SU-DHL-6 (cell line): ENCODE results near the gene PAPSS1.

ENCODE experiments used
- EZH2phosphoT487 ChIP-seq: fragments of 200-600 bp; sonication (generic), shearing (Covaris generic); conservative IDR thresholded peaks from 2 replicates; pipeline ENCODE4 v1.6.1; 2018; ENCODE audit warnings: mild to moderate bottlenecking, antibody characterized with exemption, low read length, moderate library complexity, mixed read lengths
- TF ChIP-seq, protein P1 (sequence below): fragments of 200-600 bp; sonication (generic); IDR thresholded peaks from one replicate; pipeline ENCODE4 v1.5.1; 2017; ENCODE audit warnings: antibody characterized with exemption, mild to moderate bottlenecking, low read length, moderate library complexity; ENCODE audit not compliant: insufficient read depth, poor library complexity, severe bottlenecking

DNA sequence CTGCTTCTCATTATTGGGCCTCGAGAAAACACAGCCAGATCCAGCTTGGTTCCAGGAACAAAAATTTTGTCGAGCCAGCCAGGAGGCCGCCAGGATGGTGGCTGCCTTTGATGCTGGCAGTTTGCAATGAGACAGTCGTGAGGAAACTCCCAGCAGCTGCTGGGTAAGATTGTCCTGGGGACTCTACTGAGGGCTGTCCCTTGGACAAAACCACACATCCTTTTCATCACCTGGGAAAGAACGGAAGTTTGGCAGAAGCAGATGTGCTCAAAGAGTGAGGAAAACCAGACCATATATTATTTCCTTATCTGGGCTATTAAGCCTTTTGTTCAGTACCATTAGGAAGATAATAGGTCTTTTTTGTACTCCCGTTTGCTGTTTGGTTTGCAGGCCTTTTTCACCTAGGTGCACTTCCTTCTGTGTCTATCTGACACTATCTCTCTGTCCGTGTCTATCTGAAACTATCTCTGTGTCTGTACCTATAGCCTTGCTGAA, 13.4 kb upstream of the PAPSS1 start:
- TF ChIP-seq, protein P1, sequence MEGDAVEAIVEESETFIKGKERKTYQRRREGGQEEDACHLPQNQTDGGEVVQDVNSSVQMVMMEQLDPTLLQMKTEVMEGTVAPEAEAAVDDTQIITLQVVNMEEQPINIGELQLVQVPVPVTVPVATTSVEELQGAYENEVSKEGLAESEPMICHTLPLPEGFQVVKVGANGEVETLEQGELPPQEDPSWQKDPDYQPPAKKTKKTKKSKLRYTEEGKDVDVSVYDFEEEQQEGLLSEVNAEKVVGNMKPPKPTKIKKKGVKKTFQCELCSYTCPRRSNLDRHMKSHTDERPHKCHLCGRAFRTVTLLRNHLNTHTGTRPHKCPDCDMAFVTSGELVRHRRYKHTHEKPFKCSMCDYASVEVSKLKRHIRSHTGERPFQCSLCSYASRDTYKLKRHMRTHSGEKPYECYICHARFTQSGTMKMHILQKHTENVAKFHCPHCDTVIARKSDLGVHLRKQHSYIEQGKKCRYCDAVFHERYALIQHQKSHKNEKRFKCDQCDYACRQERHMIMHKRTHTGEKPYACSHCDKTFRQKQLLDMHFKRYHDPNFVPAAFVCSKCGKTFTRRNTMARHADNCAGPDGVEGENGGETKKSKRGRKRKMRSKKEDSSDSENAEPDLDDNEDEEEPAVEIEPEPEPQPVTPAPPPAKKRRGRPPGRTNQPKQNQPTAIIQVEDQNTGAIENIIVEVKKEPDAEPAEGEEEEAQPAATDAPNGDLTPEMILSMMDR: no peak
- no peak for TF ChIP-seq EZH2phosphoT487
